HepG2 (cell line): ENCODE data around the gene CCT6A. TPM values are rescaled to one million over a fixed set of nuclear protein-coding genes. Genes with fewer than 3 reads are reported as not detected.
A peak's percentile ranks its signal among the peaks of the same experiment; 100 is the strongest.

Experiments
- ATAD3A ChIP-seq: sonication (generic); formaldehyde crosslinking; IDR thresholded peaks from 2 replicates; pipeline ENCODE4 v1.4.0; 2020; ENCODE audit warnings: missing genetic modification reagents
- JDP2 ChIP-seq: sonication (generic); formaldehyde crosslinking; IDR thresholded peaks from 2 replicates; pipeline ENCODE4 v1.8.1; 2022; ENCODE audit warnings: missing genetic modification reagents, borderline replicate concordance
- MXD3 ChIP-seq: IDR thresholded peaks from 2 replicates; pipeline ENCODE4 v1.6.1; 2016; ENCODE audit warnings: mild to moderate bottlenecking, missing biosample characterization, missing genetic modification reagents
- MYC ChIP-seq: sonication (generic); formaldehyde crosslinking; IDR thresholded peaks from 2 replicates; pipeline ENCODE4 v1.9.0; 2021; ENCODE audit warnings: missing genetic modification reagents, borderline replicate concordance
- NONO ChIP-seq, 2 experiments: fragments of 450-650 bp in 1 of 2; sonication (generic) in 1 of 2; formaldehyde crosslinking in 1 of 2; IDR thresholded peaks in 1 of 2; conservative IDR thresholded peaks in 1 of 2; 2 replicates each; pipeline versions ENCODE4 v1.6.1 to v1.8.0; 2017 to 2022; ENCODE audit warnings: mild to moderate bottlenecking in 1 of 2, missing genetic modification reagents in 1 of 2, moderate library complexity in 1 of 2
- RFXANK ChIP-seq: IDR thresholded peaks from 2 replicates; pipeline ENCODE4 v1.6.1; 2016
- SATB2 ChIP-seq: sonication (generic); formaldehyde crosslinking; IDR thresholded peaks from 2 replicates; pipeline ENCODE4 v1.5.0; 2020; ENCODE audit warnings: missing genetic modification reagents
- SOX6 ChIP-seq, 2 experiments: fragments of 450-650 bp in 1 of 2; sonication (generic) in 1 of 2; formaldehyde crosslinking in 1 of 2; IDR thresholded peaks; 2 replicates each; pipeline versions ENCODE4 v1.4.0 to v1.6.1; 2017 to 2020; ENCODE audit warnings: antibody characterized with exemption in 1 of 2, mild to moderate bottlenecking in 1 of 2, missing genetic modification reagents in 1 of 2
- SPEN ChIP-seq: sonication (generic); formaldehyde crosslinking; IDR thresholded peaks from 2 replicates; pipeline ENCODE4 v1.5.1; 2020; ENCODE audit warnings: low read depth, mild to moderate bottlenecking, missing genetic modification reagents
- ZHX2 ChIP-seq, 2 experiments: sonication (generic) in 1 of 2; formaldehyde crosslinking in 1 of 2; IDR thresholded peaks; 2 replicates each; pipeline versions ENCODE4 v1.6.1 to v1.9.0; 2014 to 2022; ENCODE audit warnings: antibody characterized with exemption in 1 of 2, borderline replicate concordance in 1 of 2, inconsistent platforms in 1 of 2, low read depth in 1 of 2, missing genetic modification reagents in 1 of 2
- ZNF281 ChIP-seq: sonication (generic); formaldehyde crosslinking; IDR thresholded peaks from 2 replicates; pipeline ENCODE4 v1.4.0; 2020; ENCODE audit warnings: missing genetic modification reagents, borderline replicate concordance
- ZNF34 ChIP-seq: sonication (generic); formaldehyde crosslinking; IDR thresholded peaks from 2 replicates; pipeline ENCODE4 v1.4.0; 2020; ENCODE audit warnings: mild to moderate bottlenecking, missing genetic modification reagents, borderline replicate concordance
- ZNF383 ChIP-seq: sonication (generic); formaldehyde crosslinking; IDR thresholded peaks from 2 replicates; pipeline ENCODE4 v1.4.0; 2020; ENCODE audit warnings: missing genetic modification reagents, mild to moderate bottlenecking, borderline replicate concordance
- ZNF512 ChIP-seq: sonication (generic); formaldehyde crosslinking; IDR thresholded peaks from 2 replicates; pipeline ENCODE4 v1.4.0; 2020; ENCODE audit warnings: mild to moderate bottlenecking, missing genetic modification reagents
- polyA plus RNA-seq, 8 experiments: library from polyadenylated mRNA; depleted of rRNA in 3 of 8; stranded (reverse) in 7 of 8; unstranded in 1 of 8; fragments of >200 nt; fragmentation: Illumina TruSeq in 4 of 8; extraction: Trizol in 4 of 8; gene quantifications; 2 replicates each; pipeline versions ENCODE4 v1.2.1 to v1.2.3, GENCODE V29; 2011 to 2016; ENCODE audit warnings: low read depth in 4 of 8, missing spikeins in 1 of 8, mixed read lengths in 1 of 8; ENCODE audit not compliant: insufficient read depth in 1 of 8
- total RNA-seq, 5 experiments: library from RNA; depleted of rRNA; stranded (reverse); fragments of >200 nt; fragmentation: Illumina TruSeq; extraction: Trizol; gene quantifications; 2 replicates each; pipeline ENCODE4 v1.2.3, GENCODE V29; 2016; ENCODE audit warnings: low read depth in 1 of 5

CCT6A gene
- total and polyA plus RNA-seq, 2 of the 13 experiments (the other 11 are each of a cell fraction or from before 2014, with no cell fraction given): 219 to 292 TPM

GRCh38 chr7:56063882-56064625, 12.5 kb downstream of the CCT6A start, which contains the start of gene SUMF2 (continued):
- TF ChIP-seq MYC (CRISPR knock-in tag) (peak; percentile 95), ZNF281 (CRISPR knock-in tag) (0 out of 2 replicates have a peak, but pooled peaks have one; percentile 33), SPEN (CRISPR knock-in tag) (peak; percentile 72; the same call in 1 of the 2 replicates), NONO (IDR thresholded peaks at IDR 0.05) (no peak), NONO (CRISPR knock-in tag; conservative IDR thresholded peaks at IDR 0.05) (peak; percentile 94), SOX6 (IDR thresholded peaks at IDR 0.05) (no peak), SOX6 (CRISPR knock-in tag; IDR thresholded peaks at IDR 0.05) (peak; percentile 78), ZHX2 (IDR thresholded peaks at IDR 0.05; ENCODE audit: low read depth) (no peak), ZHX2 (CRISPR knock-in tag; IDR thresholded peaks at IDR 0.05; ENCODE audit: borderline replicate concordance) (peak; percentile 73; the same call in 1 of the 2 replicates), RFXANK (CRISPR knock-in tag) (no peak; the same call in 1 of the 2 replicates), JDP2 (no peak), MXD3 (0 out of 2 replicates have a peak, but pooled peaks have one; percentile 46), ZNF34 (no peak; the same call in 1 of the 2 replicates), ZNF512 (CRISPR knock-in tag) (no peak), ATAD3A (CRISPR knock-in tag) (no peak), SATB2 (no peak), ZNF383 (CRISPR knock-in tag) (no peak)
